K562 (cell line): ENCODE results near the gene ZNF334. TPM values are rescaled to one million over a fixed set of nuclear protein-coding genes. Genes with fewer than 3 reads are reported as not detected.

Source experiments
- ATAC-seq: fragments of 200-7000 bp; cut with Tn5 transposase; 3 replicates; pipeline ENCODE4 v1.9.1; 2020; ENCODE audit warnings: moderate library complexity
- BruUV-seq: library from RNA; stranded (reverse); fragments of 400-500 nt; replicated peaks from 2 replicates; lab custom pipeline; 2021; lab: Mats Ljungman, UMichigan
- CTCF ChIA-PET: fragments of 300-600 bp; formaldehyde crosslinking; extraction: SDS; loops from one replicate; lab custom pipeline; 2021; ENCODE audit warnings: low intra/inter-chr PET ratio; lab: Yijun Ruan, JAX
- POLR2A ChIA-PET: fragments of 300-600, 350-650 bp; sonication (Branson Sonifier 250); formaldehyde crosslinking; extraction: SDS; loops from one replicate; lab custom pipeline; 2021; ENCODE audit warnings: antibody characterized with exemption, inconsistent platforms; lab: Yijun Ruan, JAX
- DNase-seq, 4 experiments: peaks; one replicate each; pipeline versions ENCODE4 v3.0.0 to v3.0.0-alpha.2; 2011 to 2018; ENCODE audit warnings: low spot score in 3 of 4, mixed read lengths in 3 of 4; ENCODE audit errors: extremely low read depth in 1 of 4
- FAIRE-seq: peaks from 2 replicates; lab custom pipeline; 2011; peaks lifted over from hg19 to GRCh38; lab: Jason Lieb, UNC
- H2AFZ ChIP-seq: 2 replicates; pipeline ENCODE4 v1.6.0; 2011; ENCODE audit warnings: low read depth, low read length, control low read depth, inconsistent platforms
- H3K27ac ChIP-seq: fragments of 200-600 bp; 3 replicates; pipeline ENCODE4 v1.8.0; 2011; ENCODE audit warnings: low read depth, mild to moderate bottlenecking, control low read depth, inconsistent platforms, low read length, moderate library complexity, mixed read lengths; ENCODE audit errors: extremely low read depth
- H3K27me3 ChIP-seq, 2 experiments: fragments of 300-600 bp in 1 of 2; 2 replicates in 1 of 2; 3 replicates in 1 of 2; pipeline versions ENCODE4 v1.6.0 to v1.8.0; 2011; ENCODE audit warnings: inconsistent platforms in 2 of 2, low read length in 2 of 2, mild to moderate bottlenecking in 1 of 2, mixed read lengths in 1 of 2, moderate library complexity in 1 of 2; ENCODE audit not compliant: control insufficient read depth in 2 of 2, insufficient read depth in 2 of 2
- H3K36me3 ChIP-seq: fragments of 300-600 bp; 3 replicates; pipeline ENCODE4 v1.8.0; 2011; ENCODE audit warnings: mild to moderate bottlenecking, low read length, inconsistent platforms; ENCODE audit not compliant: control insufficient read depth, insufficient read depth
- H3K4me1 ChIP-seq, 2 experiments: fragments of 200-600 bp in 1 of 2; replicated peaks in 1 of 2; 2 replicates in 1 of 2; 3 replicates in 1 of 2; pipeline versions ENCODE4 v1.5.1 to v1.8.0; 2011; ENCODE audit warnings: inconsistent platforms in 2 of 2, low read length in 2 of 2, mild to moderate bottlenecking in 1 of 2, mixed read lengths in 1 of 2, moderate library complexity in 1 of 2; ENCODE audit not compliant: control insufficient read depth in 2 of 2, insufficient read depth in 2 of 2
- H3K4me2 ChIP-seq: 2 replicates; pipeline ENCODE4 v1.6.1; 2011; ENCODE audit warnings: low read length, control low read depth, inconsistent platforms, mixed read lengths; ENCODE audit not compliant: insufficient read depth
- H3K4me3 ChIP-seq: fragments of 200-600 bp; sonication (generic), shearing (Covaris generic); 2 replicates; pipeline ENCODE4 v1.5.1; 2016; ENCODE audit warnings: control low read depth, inconsistent platforms
- H3K79me2 ChIP-seq: fragments of 200-600 bp; 3 replicates; pipeline ENCODE4 v1.8.0; 2011; ENCODE audit warnings: low read length, inconsistent platforms; ENCODE audit not compliant: control insufficient read depth, insufficient read depth
- H3K9ac ChIP-seq, 2 experiments: 2 replicates each; pipeline versions ENCODE4 v1.6.0 to v1.6.1; 2011; ENCODE audit warnings: low read depth in 2 of 2, low read length in 2 of 2, control low read depth in 1 of 2, inconsistent platforms in 1 of 2, mild to moderate bottlenecking in 1 of 2, mixed read lengths in 1 of 2; ENCODE audit not compliant: insufficient read depth in 1 of 2
- H3K9me1 ChIP-seq: one replicate; pipeline ENCODE4 v1.6.0; 2011; ENCODE audit warnings: inconsistent platforms, mild to moderate bottlenecking, low read length, moderate library complexity; ENCODE audit not compliant: control insufficient read depth, insufficient read depth
- H3K9me3 ChIP-seq: replicated peaks from 2 replicates; pipeline ENCODE4 v1.5.1; 2011; ENCODE audit warnings: low read depth, low read length, inconsistent platforms; ENCODE audit not compliant: control insufficient read depth, insufficient read depth
- H4K20me1 ChIP-seq: replicated peaks from 2 replicates; pipeline ENCODE4 v1.6.1; 2011; ENCODE audit warnings: low read length, inconsistent platforms, mixed read lengths; ENCODE audit not compliant: control insufficient read depth, insufficient read depth
- CTCF ChIP-seq, 3 experiments: IDR thresholded peaks in 2 of 3; conservative IDR thresholded peaks in 1 of 3; 2 replicates each; pipeline ENCODE4 v1.5.1; 2011 to 2012; ENCODE audit warnings: low read length in 3 of 3, mild to moderate bottlenecking in 3 of 3, control low read depth in 2 of 3, improper control_type of control experiment in 1 of 3, inconsistent platforms in 1 of 3, low read depth in 1 of 3, mixed read lengths in 1 of 3, moderate library complexity in 1 of 3; ENCODE audit not compliant: insufficient read depth in 2 of 3
- MTF1 ChIP-seq: fragments of 250-450 bp; sonication (Bioruptor Pico); IDR thresholded peaks from 2 replicates; pipeline ENCODE4 v1.9.0; 2021; ENCODE audit warnings: moderate library complexity, mild to moderate bottlenecking, inconsistent platforms, borderline replicate concordance
- WGBS: fragments of 100-300 bp; shearing (Covaris generic); methylation state at CpG from one replicate; pipeline ENCODE4 v1.1.6; 2016; ENCODE audit warnings: low coverage, mixed read lengths; ENCODE audit not compliant: insufficient coverage; ENCODE audit errors: missing lambda C conversion rate; 5-methylcytosine and 5-hydroxymethylcytosine counted together
- in situ Hi-C: fragments of 300-500 bp; cut with MboI; formaldehyde crosslinking; loops from 4 replicates; pipeline ENCODE4 v1.15.0; 2018; ENCODE audit warnings: inconsistent platforms, mixed read lengths
- intact Hi-C: fragments of 100-400 bp; cut with micrococcal nuclease; formaldehyde crosslinking; loops from 2 replicates; pipeline ENCODE4 v1.14.2; 2022
- polyA plus RNA-seq, 8 experiments: library from polyadenylated mRNA; depleted of rRNA in 4 of 8; stranded (reverse) in 5 of 8; unstranded in 3 of 8; fragments of >200 nt; fragmentation: Nextera tagmentation in 2 of 8; fragmentation: Illumina TruSeq in 1 of 8; extraction: Ambion mirVana in 2 of 8; extraction: Trizol in 1 of 8; gene quantifications; 2 replicates each; pipeline versions ENCODE4 v1.2.1 to v1.2.3, GENCODE V29; 2011 to 2014; ENCODE audit warnings: inconsistent platforms in 1 of 8, missing spikeins in 1 of 8
- total RNA-seq, 7 experiments: library from RNA; depleted of rRNA in 6 of 7; stranded (reverse); fragments of >200 nt in 6 of 7; fragmentation: Illumina TruSeq in 2 of 7; extraction: Trizol in 2 of 7; gene quantifications; 2 replicates each; pipeline versions ENCODE4 v1.2.1 to v1.2.3, GENCODE V29; 2011 to 2021; ENCODE audit warnings: low replicate concordance in 1 of 7

ZNF334 gene
- total and polyA plus RNA-seq, 9 of the 15 experiments (the other 6 are each of a cell fraction or from before 2014, with no cell fraction given), result 0.06 to 0.27 (median 0.21) TPM; not detected in 1

- H3K79me2 ChIP-seq, result no peaks in the 10 kb centered on the region
- H3K4me3 ChIP-seq, result no peak overlapping the region
- H3K9me1 ChIP-seq, result no peaks in the 10 kb centered on the region
- ATAC-seq, result no peak
- H3K4me2 ChIP-seq, result no peak overlapping the region
- H3K36me3 ChIP-seq, result no peaks in the 10 kb centered on the region
- CTCF ChIA-PET, result no interaction called here
- H3K9ac ChIP-seq, result no peak overlapping the region
- 0 out of 6 replicates have a peak, but pooled peaks of 1 of the 3 experiments have one; percentile 21 for TF ChIP-seq CTCF (IDR thresholded peaks at IDR 0.05 in 2 of 3, conservative IDR thresholded peaks at IDR 0.05 in 1 of 3; ENCODE audit: insufficient read depth in 2 of 3, low read depth in 1 of 3, low read length in 3 of 3)
- TF ChIP-seq MTF1 (CRISPR knock-in tag), result no peak
- no peak for FAIRE-seq
- 3% methylated on average over 4 of the region's 4 CpGs for WGBS
- no peaks in the 10 kb centered on the region for H4K20me1 ChIP-seq
- peaks cover 5 to 9% of the 10 kb centered on the region in 2 experiments; a peak in 1 of 5 replicates for H3K4me1 ChIP-seq
- H2AFZ ChIP-seq, result no peak overlapping the region
- intact Hi-C loops, result no loop called here
- in situ Hi-C loops, result no loop called here
- no peaks in the 10 kb centered on the region for H3K9me3 ChIP-seq
- DNase-seq, result no peak
- POLR2A ChIA-PET, result interaction anchor here (0.7 to 1.5 kb wide), 4 partner anchors 12 to 133 kb away, joined by 3 to 6 read pairs (median 4); no protein-coding TSS in a partner anchor
- H3K27me3 ChIP-seq, result peaks cover 3 to 35% of the 10 kb centered on the region in 2 experiments; a peak in 3 of 5 replicates
- no peak overlapping the region for H3K27ac ChIP-seq
- no TSS peak for BruUV-seq
These were observed 36.0 kb upstream of the ZNF334 start for GRCh38 chr20:46549188-46549972.
